ENCODE measurements around the gene FOXL3.

FOXL3 gene

DNA sequence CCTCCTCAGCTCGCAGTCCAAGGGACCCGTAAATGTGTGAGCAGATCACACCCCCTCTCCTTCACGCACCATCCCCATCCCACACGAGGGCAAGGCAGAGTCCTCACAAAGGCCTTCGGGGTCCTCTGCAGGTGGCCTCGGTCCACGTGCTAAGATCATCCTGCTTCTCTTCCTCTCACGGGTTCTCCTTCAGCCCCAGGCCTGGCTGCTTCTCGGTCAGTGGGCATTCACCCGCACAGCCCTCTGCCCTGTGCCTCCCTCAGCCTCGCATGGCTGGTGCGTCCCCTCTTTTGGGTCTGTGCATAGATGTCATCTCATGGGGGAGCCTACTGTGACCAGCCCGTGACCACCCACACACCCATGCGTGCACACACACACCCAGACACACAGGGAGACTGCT lies 17.3 kb upstream of the FOXL3 start:
- Histone ChIP-seq H3F3A (ENCODE audit: control insufficient read depth, insufficient read depth) (no peaks in the 10 kb centered on the region), H3K79me2 (ENCODE audit: control insufficient read depth, low read length) (no peaks in the 10 kb centered on the region), H3K27me3 (ENCODE audit: control insufficient read depth, low read length) (no peaks in the 10 kb centered on the region), H3K27ac (ENCODE audit: low read depth, low read length) (no peak overlapping the region), H3K36me3 (ENCODE audit: control insufficient read depth, low read length) (no peaks in the 10 kb centered on the region), H3K4me3 (ENCODE audit: low read length) (no peak overlapping the region), H3K9me3 (ENCODE audit: control insufficient read depth, insufficient read depth, low read length) (peaks cover 47% of the 10 kb centered on the region), H3K4me2 (ENCODE audit: low read length) (no peak overlapping the region), H3K4me1 (ENCODE audit: control insufficient read depth, low read length) (no peaks in the 10 kb centered on the region), H3K9me2 (replicated peaks; ENCODE audit: control insufficient read depth, low read length) (no peaks in the 10 kb centered on the region), H4K20me1 (ENCODE audit: control insufficient read depth, insufficient read depth, low read depth, low read length) (no peaks in the 10 kb centered on the region)
- TF ChIP-seq, protein P1, sequence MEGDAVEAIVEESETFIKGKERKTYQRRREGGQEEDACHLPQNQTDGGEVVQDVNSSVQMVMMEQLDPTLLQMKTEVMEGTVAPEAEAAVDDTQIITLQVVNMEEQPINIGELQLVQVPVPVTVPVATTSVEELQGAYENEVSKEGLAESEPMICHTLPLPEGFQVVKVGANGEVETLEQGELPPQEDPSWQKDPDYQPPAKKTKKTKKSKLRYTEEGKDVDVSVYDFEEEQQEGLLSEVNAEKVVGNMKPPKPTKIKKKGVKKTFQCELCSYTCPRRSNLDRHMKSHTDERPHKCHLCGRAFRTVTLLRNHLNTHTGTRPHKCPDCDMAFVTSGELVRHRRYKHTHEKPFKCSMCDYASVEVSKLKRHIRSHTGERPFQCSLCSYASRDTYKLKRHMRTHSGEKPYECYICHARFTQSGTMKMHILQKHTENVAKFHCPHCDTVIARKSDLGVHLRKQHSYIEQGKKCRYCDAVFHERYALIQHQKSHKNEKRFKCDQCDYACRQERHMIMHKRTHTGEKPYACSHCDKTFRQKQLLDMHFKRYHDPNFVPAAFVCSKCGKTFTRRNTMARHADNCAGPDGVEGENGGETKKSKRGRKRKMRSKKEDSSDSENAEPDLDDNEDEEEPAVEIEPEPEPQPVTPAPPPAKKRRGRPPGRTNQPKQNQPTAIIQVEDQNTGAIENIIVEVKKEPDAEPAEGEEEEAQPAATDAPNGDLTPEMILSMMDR (IDR thresholded peaks at IDR 0.05; ENCODE audit: low read depth, low read length, poor library complexity, severe bottlenecking), result no peak
- TF ChIP-seq EZH2phosphoT487 (IDR thresholded peaks at IDR 0.05; ENCODE audit: borderline replicate concordance, low read length), result no peak

DNA sequence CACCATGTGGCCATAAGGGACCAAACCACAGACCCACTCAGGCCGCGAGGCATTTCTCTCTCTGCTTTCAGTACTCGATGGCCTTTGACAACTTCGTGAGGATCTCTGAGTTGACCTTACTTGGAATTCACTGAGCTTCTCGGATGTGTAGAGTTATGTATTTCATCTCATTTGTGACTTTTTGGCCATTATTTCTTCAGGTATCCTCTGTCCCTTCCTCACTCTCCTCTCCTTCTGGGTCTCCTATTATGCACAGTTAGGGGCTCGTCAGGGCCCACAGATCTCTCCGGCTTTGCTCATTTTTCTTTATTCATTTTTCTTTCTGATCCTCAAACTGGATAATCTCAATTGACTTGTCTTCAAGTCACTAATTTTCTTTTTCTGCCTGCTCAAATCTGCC lies 16.6 kb upstream of the FOXL3 start:
- Histone ChIP-seq H3K36me3 (ENCODE audit: control insufficient read depth, low read length) (no peaks in the 10 kb centered on the region), H3K9me2 (replicated peaks; ENCODE audit: control insufficient read depth, low read length) (no peaks in the 10 kb centered on the region), H3K27me3 (ENCODE audit: control insufficient read depth, low read length) (no peaks in the 10 kb centered on the region), H4K20me1 (ENCODE audit: control insufficient read depth, insufficient read depth, low read depth, low read length) (no peaks in the 10 kb centered on the region), H3F3A (ENCODE audit: control insufficient read depth, insufficient read depth) (no peaks in the 10 kb centered on the region), H3K4me3 (ENCODE audit: low read length) (no peak overlapping the region), H3K27ac (ENCODE audit: low read depth, low read length) (no peak overlapping the region), H3K4me2 (ENCODE audit: low read length) (no peak overlapping the region), H3K9me3 (ENCODE audit: control insufficient read depth, insufficient read depth, low read length) (peaks cover 41% of the 10 kb centered on the region), H3K79me2 (ENCODE audit: control insufficient read depth, low read length) (no peaks in the 10 kb centered on the region), H3K4me1 (ENCODE audit: control insufficient read depth, low read length) (no peaks in the 10 kb centered on the region)
- TF ChIP-seq EZH2phosphoT487 (IDR thresholded peaks at IDR 0.05; ENCODE audit: borderline replicate concordance, low read length), result no peak
- TF ChIP-seq, protein P1 (IDR thresholded peaks at IDR 0.05; ENCODE audit: low read depth, low read length, poor library complexity, severe bottlenecking), result no peak

DNA sequence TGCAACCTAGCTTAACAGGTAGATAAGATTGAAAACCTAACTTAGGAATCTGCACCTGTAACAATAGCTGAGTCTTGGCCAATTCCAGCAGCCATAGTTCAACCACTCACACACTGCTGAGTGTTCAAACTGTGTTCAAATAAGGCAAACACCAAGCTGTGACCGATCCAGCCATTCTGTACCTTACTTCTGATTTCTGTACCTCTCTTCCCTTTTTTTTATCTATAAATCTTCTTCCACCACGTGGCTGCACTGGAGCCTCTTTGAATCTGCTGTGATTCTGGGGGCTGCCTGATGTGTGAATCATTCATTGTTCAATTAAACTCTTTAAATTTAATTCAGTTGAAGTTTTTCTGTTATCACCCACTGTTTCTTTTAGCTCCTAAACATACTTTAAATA lies 15.7 kb upstream of the FOXL3 start:
- Histone ChIP-seq H3K4me1 (ENCODE audit: control insufficient read depth, low read length) (no peaks in the 10 kb centered on the region), H3K27ac (ENCODE audit: low read depth, low read length) (no peak overlapping the region), H3K27me3 (ENCODE audit: control insufficient read depth, low read length) (no peaks in the 10 kb centered on the region), H3K9me3 (ENCODE audit: control insufficient read depth, insufficient read depth, low read length) (peaks cover 35% of the 10 kb centered on the region), H3K79me2 (ENCODE audit: control insufficient read depth, low read length) (no peaks in the 10 kb centered on the region), H3K4me3 (ENCODE audit: low read length) (no peak overlapping the region), H3K4me2 (ENCODE audit: low read length) (no peak overlapping the region), H3K9me2 (replicated peaks; ENCODE audit: control insufficient read depth, low read length) (no peaks in the 10 kb centered on the region), H3F3A (ENCODE audit: control insufficient read depth, insufficient read depth) (no peaks in the 10 kb centered on the region), H3K36me3 (ENCODE audit: control insufficient read depth, low read length) (no peaks in the 10 kb centered on the region), H4K20me1 (ENCODE audit: control insufficient read depth, insufficient read depth, low read depth, low read length) (no peaks in the 10 kb centered on the region)
- TF ChIP-seq EZH2phosphoT487 (IDR thresholded peaks at IDR 0.05; ENCODE audit: borderline replicate concordance, low read length), result no peak
- TF ChIP-seq, protein P1 (IDR thresholded peaks at IDR 0.05; ENCODE audit: low read depth, low read length, poor library complexity, severe bottlenecking), result no peak
